Panc1 (cell line): ENCODE measurements around the gene MBNL2. TPM values are rescaled to one million over a fixed set of nuclear protein-coding genes. Genes with fewer than 3 reads are reported as not detected.

ENCODE experiments used
- ATAC-seq: fragments of 200-7000 bp; cut with Tn5 transposase; 2 replicates; pipeline ENCODE4 v1.9.1; 2020; ENCODE audit warnings: mild to moderate bottlenecking, moderate library complexity
- BruUV-seq: library from RNA; stranded (reverse); fragments of 400-500 nt; replicated peaks from 2 replicates; lab custom pipeline; 2021; lab: Mats Ljungman, UMichigan
- CTCF ChIA-PET: fragments of 300-600 bp; sonication (Branson Sonifier 250); formaldehyde crosslinking; loops from one replicate; lab custom pipeline; 2022; ENCODE audit warnings: antibody characterized with exemption; lab: Charles Lee
- POLR2A ChIA-PET: fragments of 300-600 bp; sonication (Branson Sonifier 250); formaldehyde crosslinking; loops from one replicate; lab custom pipeline; 2022; ENCODE audit warnings: antibody characterized with exemption; lab: Charles Lee
- DNase-seq: peaks from one replicate; pipeline ENCODE4 v3.0.0-alpha.2; 2010; ENCODE audit warnings: low read depth, low spot score
- H3K27ac ChIP-seq: 2 replicates; pipeline ENCODE4 v1.5.1; 2011; ENCODE audit warnings: mild to moderate bottlenecking, low read length, inconsistent platforms
- H3K27me3 ChIP-seq: fragments of 200-500 bp; sonication (Bioruptor generic); 2 replicates; pipeline ENCODE4 v1.6.0; 2014; ENCODE audit warnings: low read length, inconsistent platforms; ENCODE audit not compliant: control insufficient read depth, insufficient read depth
- H3K36me3 ChIP-seq: fragments of 200-500 bp; sonication (Bioruptor generic); 2 replicates; pipeline ENCODE4 v1.5.1; 2014; ENCODE audit warnings: inconsistent platforms, mild to moderate bottlenecking, low read length, moderate library complexity; ENCODE audit not compliant: control insufficient read depth, insufficient read depth
- H3K4me1 ChIP-seq: 2 replicates; pipeline ENCODE4 v1.5.1; 2011; ENCODE audit warnings: inconsistent platforms, mild to moderate bottlenecking, low read length, moderate library complexity; ENCODE audit not compliant: control insufficient read depth, insufficient read depth
- H3K4me3 ChIP-seq, 2 experiments: 2 replicates each; pipeline ENCODE4 v1.5.1; 2011 to 2012; ENCODE audit warnings: low read depth in 2 of 2, low read length in 2 of 2, mild to moderate bottlenecking in 2 of 2, inconsistent platforms in 1 of 2, moderate library complexity in 1 of 2
- H3K9me3 ChIP-seq: fragments of 200-500 bp; sonication (Bioruptor generic); 2 replicates; pipeline ENCODE4 v1.5.1; 2014; ENCODE audit warnings: low read depth, mild to moderate bottlenecking, inconsistent platforms, low read length, moderate library complexity; ENCODE audit not compliant: control insufficient read depth, insufficient read depth
- CTCF ChIP-seq: fragments of 450-650 bp; IDR thresholded peaks from 2 replicates; pipeline ENCODE4 v1.5.1; 2017; ENCODE audit warnings: mild to moderate bottlenecking
- POLR2AphosphoS5 ChIP-seq: IDR thresholded peaks from 2 replicates; pipeline ENCODE4 v1.6.1; 2012; ENCODE audit warnings: mild to moderate bottlenecking, low read depth, low read length, moderate library complexity
- REST ChIP-seq, 2 experiments: IDR thresholded peaks; 2 replicates each; pipeline ENCODE4 v1.6.1; 2011 to 2012; ENCODE audit warnings: low read depth in 2 of 2, control low read depth in 1 of 2, low read length in 1 of 2, mild to moderate bottlenecking in 1 of 2, moderate library complexity in 1 of 2; ENCODE audit not compliant: insufficient read depth in 1 of 2
- SIN3A ChIP-seq: IDR thresholded peaks from 2 replicates; pipeline ENCODE4 v1.6.1; 2012; ENCODE audit warnings: low read depth, mild to moderate bottlenecking, low read length, moderate library complexity, borderline replicate concordance; ENCODE audit not compliant: insufficient read depth
- TCF7L2 ChIP-seq: IDR thresholded peaks from 2 replicates; pipeline ENCODE4 v1.6.1; 2011; ENCODE audit warnings: mild to moderate bottlenecking, low read depth, low read length, inconsistent platforms
- in situ Hi-C: cut with HindIII; loops from 2 replicates; pipeline ENCODE4 v1.10.0; 2016; ENCODE audit warnings: low sequenced_read_pairs, low pct_unique_long_range_greater_than_20kb
- intact Hi-C: fragments of 100-400 bp; cut with micrococcal nuclease; formaldehyde crosslinking; loops from one replicate; pipeline ENCODE4 v1.10.0; 2022; ENCODE audit not compliant: unreplicated experiment
- total RNA-seq: library from RNA; stranded (reverse); gene quantifications from one replicate; pipeline ENCODE4 v1.2.1, GENCODE V29; 2021; ENCODE audit not compliant: unreplicated experiment

The MBNL2 gene
- total RNA-seq, 1 experiment from 2014 or later = 103 TPM

- TF ChIP-seq TCF7L2 = no peak
- no peak for TF ChIP-seq CTCF
- TF ChIP-seq SIN3A = no peak
- no peak for TF ChIP-seq POLR2AphosphoS5
- TF ChIP-seq REST (IDR thresholded peaks at IDR 0.05; ENCODE audit: insufficient read depth in 1 of 2, low read depth in 2 of 2, low read length in 1 of 2) = no peak
- H3K36me3 ChIP-seq = peaks cover 13% of the 10 kb centered on the region
- in situ Hi-C loops = no loop called here
Measured at GRCh38 chr13:97371486-97372109, 149.5 kb downstream of the MBNL2 start.

GRCh38 chr13:97372936-97373335 lies 150.8 kb downstream of the MBNL2 start:
- POLR2A ChIA-PET = no interaction called here
- Histone ChIP-seq H3K27me3 (no peaks in the 10 kb centered on the region), H3K9me3 (no peaks in the 10 kb centered on the region), H3K27ac (no peak overlapping the region), H3K4me3 (no peak overlapping the region), H3K4me1 (peaks cover 8% of the 10 kb centered on the region), H3K36me3 (peaks cover 13% of the 10 kb centered on the region)
- in situ Hi-C loops = no loop called here
- DNase-seq (no peak), ATAC-seq (no peak)
- TF ChIP-seq CTCF = no peak
- TF ChIP-seq TCF7L2 = no peak
- no peak for TF ChIP-seq POLR2AphosphoS5
- no peak for TF ChIP-seq SIN3A
- no peak for TF ChIP-seq REST (IDR thresholded peaks at IDR 0.05; ENCODE audit: insufficient read depth in 1 of 2, low read depth in 2 of 2, low read length in 1 of 2)
- CTCF ChIA-PET = interaction anchor here (0.6 kb wide), 1 partner anchor 110 kb away, joined by 4 read pairs; no protein-coding TSS in a partner anchor
- intact Hi-C loops = no loop called here
- no TSS peak for BruUV-seq

More at GRCh38 chr13:97371486-97372109, 149.5 kb downstream of the MBNL2 start:
- DNase-seq (no peak), ATAC-seq (no peak)
- ChIA-PET CTCF (no interaction called here), POLR2A (no interaction called here)
- Histone ChIP-seq H3K4me3 (no peak overlapping the region), H3K4me1 (peaks cover 21% of the 10 kb centered on the region), H3K27ac (no peak overlapping the region), H3K9me3 (no peaks in the 10 kb centered on the region), H3K27me3 (no peaks in the 10 kb centered on the region)
- intact Hi-C loops = no loop called here
- no TSS peak for BruUV-seq
